ENCODE data around the gene SLC22A7.
A peak's percentile ranks its signal among the peaks of the same experiment; 100 is the strongest.

The SLC22A7 gene

GRCh38 chr6:43286456-43286979, 11.5 kb upstream of the SLC22A7 start:
- no peak overlapping the region for H3K27ac Mint-ChIP-seq
- no peak overlapping the region for H3K4me3 Mint-ChIP-seq

GRCh38 chr6:43286980-43287716, 10.9 kb upstream of the SLC22A7 start:
- no peak overlapping the region for H3K27ac Mint-ChIP-seq
- H3K36me3 Mint-ChIP-seq, result no peaks in the 10 kb centered on the region
- no peaks in the 10 kb centered on the region for H3K9me3 Mint-ChIP-seq
- no peak for ATAC-seq
- no peak overlapping the region for H3K4me3 Mint-ChIP-seq
- no peaks in the 10 kb centered on the region for H3K4me1 Mint-ChIP-seq
- DNase-seq (ENCODE audit: low spot score in 2 of 2), result no peak

More at GRCh38 chr6:43286456-43286979, 11.5 kb upstream of the SLC22A7 start:
- Mint-ChIP-seq H3K4me1 (no peaks in the 10 kb centered on the region), H3K36me3 (no peaks in the 10 kb centered on the region), H3K9me3 (no peaks in the 10 kb centered on the region)
- ATAC-seq, result no peak
- DNase-seq (ENCODE audit: low spot score in 2 of 2), result no peak

GRCh38 chr6:43287717-43288679, 10.1 kb upstream of the SLC22A7 start:
- Mint-ChIP-seq H3K9me3 (no peaks in the 10 kb centered on the region), H3K4me1 (no peaks in the 10 kb centered on the region), H3K27ac (no peak overlapping the region), H3K4me3 (no peak overlapping the region), H3K36me3 (no peaks in the 10 kb centered on the region)
- DNase-seq (ENCODE audit: low spot score in 2 of 2), result no peak
- peak; percentile 15 for ATAC-seq

GRCh38 chr6:43290339-43290904, 7.6 kb upstream of the SLC22A7 start:
- no peaks in the 10 kb centered on the region for H3K9me3 Mint-ChIP-seq
- ATAC-seq (no peak), DNase-seq (ENCODE audit: low spot score in 2 of 2) (no peak)
- no peaks in the 10 kb centered on the region for H3K4me1 Mint-ChIP-seq
- H3K4me3 Mint-ChIP-seq, result no peak overlapping the region
- H3K36me3 Mint-ChIP-seq, result no peaks in the 10 kb centered on the region
- H3K27ac Mint-ChIP-seq, result no peak overlapping the region

- H3K4me1 Mint-ChIP-seq, result no peaks in the 10 kb centered on the region
- H3K27ac Mint-ChIP-seq, result no peak overlapping the region
- no peak for ATAC-seq
- H3K9me3 Mint-ChIP-seq, result no peaks in the 10 kb centered on the region
- H3K36me3 Mint-ChIP-seq, result no peaks in the 10 kb centered on the region
- no peak for DNase-seq (ENCODE audit: low spot score in 2 of 2)
- H3K4me3 Mint-ChIP-seq, result no peak overlapping the region
Observed at GRCh38 chr6:43290905-43291355, 7.1 kb upstream of the SLC22A7 start.

- Mint-ChIP-seq H3K36me3 (no peaks in the 10 kb centered on the region), H3K4me3 (no peak overlapping the region), H3K9me3 (no peaks in the 10 kb centered on the region), H3K27ac (no peak overlapping the region), H3K4me1 (no peaks in the 10 kb centered on the region)
- ATAC-seq, result no peak
- no peak for DNase-seq (ENCODE audit: low spot score in 2 of 2)
Observed at GRCh38 chr6:43291708-43292107, 6.4 kb upstream of the SLC22A7 start.

GRCh38 chr6:43292341-43292740, 5.7 kb upstream of the SLC22A7 start:
- no peak overlapping the region for H3K4me3 Mint-ChIP-seq
- no peak overlapping the region for H3K27ac Mint-ChIP-seq
- H3K36me3 Mint-ChIP-seq, result no peaks in the 10 kb centered on the region
- no peaks in the 10 kb centered on the region for H3K4me1 Mint-ChIP-seq
- ATAC-seq, result no peak
- H3K9me3 Mint-ChIP-seq, result no peaks in the 10 kb centered on the region
- no peak for DNase-seq (ENCODE audit: low spot score in 2 of 2)

- DNase-seq (ENCODE audit: low spot score in 2 of 2) (no peak), ATAC-seq (no peak)
- Mint-ChIP-seq H3K4me1 (no peaks in the 10 kb centered on the region), H3K36me3 (no peaks in the 10 kb centered on the region), H3K4me3 (no peak overlapping the region), H3K27ac (no peak overlapping the region), H3K9me3 (no peaks in the 10 kb centered on the region)
Observed at GRCh38 chr6:43292763-43293318, 5.2 kb upstream of the SLC22A7 start.

GRCh38 chr6:43293698-43294097, 4.4 kb upstream of the SLC22A7 start:
- no peak for ATAC-seq
- DNase-seq (ENCODE audit: low spot score in 2 of 2), result no peak
- Mint-ChIP-seq H3K4me1 (no peaks in the 10 kb centered on the region), H3K27ac (no peak overlapping the region), H3K9me3 (no peaks in the 10 kb centered on the region), H3K4me3 (no peak overlapping the region), H3K36me3 (no peaks in the 10 kb centered on the region)

- no peak for ATAC-seq
- Mint-ChIP-seq H3K4me1 (no peaks in the 10 kb centered on the region), H3K27ac (no peak overlapping the region), H3K4me3 (no peak overlapping the region), H3K36me3 (no peaks in the 10 kb centered on the region), H3K9me3 (no peaks in the 10 kb centered on the region)
- no peak for DNase-seq (ENCODE audit: low spot score in 2 of 2)
Observed at GRCh38 chr6:43294536-43294935, 3.5 kb upstream of the SLC22A7 start.

- Mint-ChIP-seq H3K4me3 (no peak overlapping the region), H3K4me1 (no peaks in the 10 kb centered on the region), H3K27ac (no peak overlapping the region), H3K9me3 (no peaks in the 10 kb centered on the region), H3K36me3 (no peaks in the 10 kb centered on the region)
- no peak for ATAC-seq
- DNase-seq (ENCODE audit: low spot score in 2 of 2), result no peak
Observed at GRCh38 chr6:43295456-43295855, 2.6 kb upstream of the SLC22A7 start.

GRCh38 chr6:43296780-43297497, 1.1 kb upstream of the SLC22A7 start:
- Mint-ChIP-seq H3K4me1 (no peaks in the 10 kb centered on the region), H3K36me3 (no peaks in the 10 kb centered on the region), H3K4me3 (no peak overlapping the region), H3K27ac (no peak overlapping the region), H3K9me3 (no peaks in the 10 kb centered on the region)
- DNase-seq (ENCODE audit: low spot score in 2 of 2) (no peak), ATAC-seq (no peak)

GRCh38 chr6:43298565-43299337, 691 bp downstream of the SLC22A7 start:
- no peak overlapping the region for H3K27ac Mint-ChIP-seq
- no peaks in the 10 kb centered on the region for H3K4me1 Mint-ChIP-seq
- DNase-seq (ENCODE audit: low spot score in 2 of 2), result no peak
- no peaks in the 10 kb centered on the region for H3K36me3 Mint-ChIP-seq
- no peak for ATAC-seq
- no peak overlapping the region for H3K4me3 Mint-ChIP-seq
- H3K9me3 Mint-ChIP-seq, result no peaks in the 10 kb centered on the region
